CD4-positive, alpha-beta T cell treated with Interleukin-21 for 1 hour (primary cell): Measurements from ENCODE around the gene ATP13A5.

Experiments used
- DNase-seq: peaks from one replicate; pipeline ENCODE4 v3.0.0-alpha.2; 2020

ATP13A5 gene

DNA sequence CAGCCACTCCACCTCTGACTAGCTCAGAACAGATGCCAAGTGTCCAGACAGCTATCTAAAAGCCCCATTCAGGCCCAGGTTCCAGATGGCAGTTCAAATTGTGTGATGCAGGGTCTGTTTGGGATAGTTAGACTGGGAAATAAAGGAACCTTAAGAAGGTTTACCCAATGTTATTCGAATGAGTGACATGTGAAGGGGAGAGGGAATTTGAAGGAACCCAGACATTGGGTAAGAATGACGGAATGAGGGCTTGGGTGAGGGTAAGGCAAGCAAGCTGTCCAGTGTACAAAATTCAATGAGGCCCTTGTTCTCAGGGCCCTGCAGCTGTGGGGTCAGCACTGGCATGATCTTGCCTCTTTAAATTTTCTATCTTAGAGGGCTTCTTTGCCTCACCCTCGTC is 34.1 kb downstream of the ATP13A5 start:
- DNase-seq = no peak

DNA sequence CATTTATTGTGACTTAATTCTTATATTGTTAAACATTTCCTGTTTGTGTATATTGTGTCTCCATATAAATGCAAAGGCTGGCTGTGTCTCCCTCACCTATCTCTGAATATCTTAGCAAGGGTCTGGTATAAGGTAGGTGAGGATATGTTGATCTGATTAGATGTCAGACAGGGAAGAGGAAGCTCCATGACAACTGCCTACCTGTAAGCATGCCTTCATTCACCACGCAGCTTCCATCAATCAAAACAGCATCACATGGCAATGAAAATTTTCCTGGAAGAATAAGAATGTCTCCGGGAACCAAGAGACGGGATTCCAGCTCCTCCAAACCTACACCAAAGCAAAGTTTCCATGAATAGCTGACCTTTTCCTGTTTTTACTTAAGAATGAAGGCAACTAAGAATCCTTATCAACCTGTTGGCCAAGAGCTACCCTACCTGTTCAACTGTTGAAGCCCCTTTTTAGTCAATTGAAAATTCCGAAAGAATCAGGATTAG is 34.8 kb downstream of the ATP13A5 start:
- no peak for DNase-seq

GRCh38 chr3:193342551-193342950 is 36.0 kb downstream of the ATP13A5 start:
- no peak for DNase-seq

DNA sequence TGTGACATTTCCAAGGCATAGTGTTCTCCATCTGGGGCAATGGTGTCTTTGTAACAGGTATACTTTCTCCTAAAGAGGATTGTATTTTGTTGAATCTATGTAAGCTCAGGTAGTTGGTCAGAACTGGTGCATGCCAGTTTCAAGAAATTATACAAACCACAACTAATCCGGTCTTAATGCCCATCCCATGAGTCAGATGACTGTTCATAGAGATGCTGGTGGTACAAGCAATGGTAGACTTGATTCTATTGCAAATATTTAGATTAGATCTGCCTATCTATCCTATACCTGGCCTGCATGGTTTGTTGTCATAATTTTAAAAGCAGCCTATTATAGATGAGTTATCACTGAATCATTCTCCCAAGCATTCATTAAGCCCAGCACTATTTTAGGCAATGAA is 43.5 kb downstream of the ATP13A5 start:
- DNase-seq = no peak

- DNase-seq = no peak
Observed at GRCh38 chr3:193333229-193333628, 45.3 kb downstream of the ATP13A5 start.

DNA sequence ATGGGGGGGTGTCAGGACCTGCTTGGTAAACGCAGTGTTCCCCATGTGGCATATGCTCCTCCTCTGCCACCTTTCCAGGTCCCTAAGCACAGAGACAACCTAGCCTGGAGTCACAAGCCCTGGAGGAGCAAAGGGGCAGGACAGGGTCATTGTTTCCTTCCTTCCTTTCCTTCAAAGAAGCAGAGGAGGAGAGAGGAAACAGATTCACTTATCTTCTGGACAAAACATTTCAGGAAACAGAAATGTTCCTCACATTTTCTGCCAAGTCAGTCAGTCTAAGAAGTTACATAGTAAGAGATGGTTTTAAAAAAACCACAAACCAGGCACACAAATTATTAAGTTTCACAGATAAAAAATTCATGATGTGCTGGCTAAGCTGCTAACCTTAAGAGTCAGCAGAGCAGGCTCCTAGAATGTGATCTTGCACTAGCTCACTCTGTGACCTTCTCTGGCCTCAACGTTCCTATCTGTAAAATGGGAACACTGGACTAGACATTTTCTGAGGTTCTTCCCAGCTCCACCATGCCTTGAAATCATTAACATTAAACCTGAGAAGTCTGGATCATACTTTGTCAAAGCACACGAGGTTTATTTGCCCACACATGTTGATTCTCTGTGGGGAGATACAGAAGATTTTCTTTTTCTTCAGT is 47.9 kb downstream of the ATP13A5 start:
- DNase-seq = no peak

- no peak for DNase-seq
Observed at GRCh38 chr3:193317682-193318300, 60.8 kb downstream of the ATP13A5 start.

DNA sequence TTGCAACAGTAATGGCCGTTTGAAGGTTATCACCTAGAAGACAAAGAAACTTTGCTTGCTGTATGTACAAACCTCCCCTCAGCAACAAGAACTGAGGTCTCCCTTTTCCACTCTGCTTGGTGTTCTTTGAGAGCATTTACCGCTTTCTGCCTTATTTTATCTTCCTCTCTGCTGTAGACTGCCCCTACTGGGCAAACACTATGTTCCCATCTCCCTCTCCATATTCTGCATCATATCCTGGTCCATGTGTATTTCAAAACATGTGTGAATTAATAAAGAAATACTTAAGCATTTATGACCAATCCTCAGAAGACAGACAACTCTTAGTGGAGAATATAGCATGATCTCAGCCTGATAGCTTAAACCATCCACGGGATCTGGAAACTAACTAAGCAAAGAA is 64.4 kb downstream of the ATP13A5 start:
- no peak for DNase-seq

DNA sequence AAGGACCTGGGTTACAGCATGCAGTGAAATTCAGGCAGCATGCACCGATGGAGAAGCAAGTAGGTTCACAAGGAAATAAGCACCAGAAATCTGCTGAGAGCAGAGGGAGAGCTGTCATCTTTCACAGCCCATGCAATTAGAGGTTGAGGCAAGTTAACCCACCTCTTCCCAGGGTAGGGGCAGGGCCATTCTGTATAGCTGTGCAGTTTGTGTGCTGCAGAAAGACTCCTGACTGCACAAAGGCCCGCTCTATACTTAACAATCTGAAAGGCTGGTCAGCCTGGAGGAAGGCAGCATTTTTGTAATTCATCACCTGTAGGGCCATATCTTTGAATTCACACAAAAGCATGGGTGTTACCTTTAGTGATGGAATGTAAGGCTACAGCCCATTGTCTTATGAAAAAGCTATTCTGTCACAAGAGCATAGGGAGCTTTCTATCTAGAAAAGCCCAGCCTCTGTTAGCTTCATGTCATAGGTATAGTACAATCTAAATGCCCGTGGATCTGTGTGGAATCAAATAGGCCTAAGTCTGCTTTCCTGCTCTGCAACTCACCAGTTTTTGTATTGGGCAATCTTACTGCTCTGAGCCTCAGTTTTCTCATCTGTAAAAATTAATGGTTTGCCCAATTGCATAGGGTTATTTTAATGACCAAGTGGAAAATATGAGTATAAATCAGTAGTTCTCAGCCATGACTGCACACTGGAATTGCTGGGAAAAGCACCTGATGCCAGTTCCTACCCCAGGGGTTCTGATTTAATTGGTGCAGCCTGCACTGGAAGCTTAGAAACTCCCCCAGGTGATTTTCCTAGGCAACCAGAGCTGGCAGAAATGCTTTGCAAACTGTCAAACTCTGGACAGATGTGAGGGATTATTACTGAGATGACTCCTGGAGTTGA is 65.2 kb downstream of the ATP13A5 start:
- no peak for DNase-seq

- no peak for DNase-seq
Observed at GRCh38 chr3:193310914-193311723, 67.4 kb downstream of the ATP13A5 start.

GRCh38 chr3:193305356-193305755 is 73.2 kb downstream of the ATP13A5 start:
- DNase-seq = no peak

GRCh38 chr3:193301433-193301832 is 77.1 kb downstream of the ATP13A5 start:
- no peak for DNase-seq

GRCh38 chr3:193297421-193297820 is 81.1 kb downstream of the ATP13A5 start:
- DNase-seq = no peak

DNA sequence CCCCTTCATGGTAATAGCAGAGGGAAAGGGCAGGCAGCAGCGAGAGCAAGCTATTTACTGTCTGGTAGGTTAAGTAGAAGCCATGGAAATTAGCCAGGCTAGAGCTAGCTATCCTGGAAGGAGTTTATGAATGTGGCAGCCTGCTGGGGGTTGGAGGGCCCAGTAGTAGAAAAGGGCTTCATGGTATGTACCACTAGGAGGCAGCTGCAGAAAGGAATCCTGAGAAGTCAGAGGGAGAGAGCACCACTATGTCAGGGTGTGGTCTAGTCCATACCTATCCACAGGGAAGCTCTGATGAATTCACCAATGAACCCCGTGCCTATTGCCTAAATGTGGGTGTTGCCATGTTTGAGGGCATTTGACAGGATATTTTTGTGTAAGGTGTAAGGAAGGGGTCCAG is 82.6 kb downstream of the ATP13A5 start:
- DNase-seq = no peak

- DNase-seq = no peak
Observed at GRCh38 chr3:193292386-193292785, 86.2 kb downstream of the ATP13A5 start.

DNA sequence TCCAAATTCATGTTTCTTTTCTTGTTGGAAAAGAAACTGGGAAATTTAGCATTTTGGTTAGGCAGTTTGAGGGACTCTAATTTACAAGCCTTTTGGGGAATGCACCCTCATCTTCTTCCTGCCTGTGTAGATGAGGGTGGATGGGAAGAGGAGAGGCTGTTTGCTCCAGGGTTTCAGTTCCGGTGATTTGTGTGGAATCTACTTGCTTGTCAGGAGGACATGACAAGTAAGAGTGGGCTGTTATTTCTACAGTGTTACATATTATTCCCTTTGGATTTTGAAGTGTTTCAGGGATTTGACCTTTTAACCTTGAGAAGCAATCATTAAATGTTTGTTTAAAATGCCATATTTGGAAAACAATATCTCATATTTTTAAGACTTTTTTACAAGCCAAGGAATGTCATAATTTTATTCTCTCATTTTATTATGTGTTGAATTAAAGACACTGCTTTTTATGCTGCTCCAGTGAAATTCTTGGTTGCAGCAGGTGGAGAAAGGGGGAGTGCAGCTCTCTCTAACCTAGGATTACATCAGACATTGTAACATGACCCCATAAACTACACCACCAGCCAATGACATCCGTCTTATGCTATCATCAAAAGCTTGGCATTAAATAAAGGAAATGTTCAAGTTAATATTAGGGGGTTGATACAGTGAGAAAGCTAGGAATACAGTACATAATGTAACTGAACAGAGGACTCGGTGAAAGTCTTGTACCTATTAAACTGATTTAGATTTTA is 107.3 kb downstream of the ATP13A5 start:
- DNase-seq = no peak

GRCh38 chr3:193270451-193270850 is 108.1 kb downstream of the ATP13A5 start:
- no peak for DNase-seq

GRCh38 chr3:193269343-193270028 is 109.1 kb downstream of the ATP13A5 start:
- no peak for DNase-seq

- DNase-seq = no peak
Observed at GRCh38 chr3:193262707-193263106, 115.8 kb downstream of the ATP13A5 start.

DNA sequence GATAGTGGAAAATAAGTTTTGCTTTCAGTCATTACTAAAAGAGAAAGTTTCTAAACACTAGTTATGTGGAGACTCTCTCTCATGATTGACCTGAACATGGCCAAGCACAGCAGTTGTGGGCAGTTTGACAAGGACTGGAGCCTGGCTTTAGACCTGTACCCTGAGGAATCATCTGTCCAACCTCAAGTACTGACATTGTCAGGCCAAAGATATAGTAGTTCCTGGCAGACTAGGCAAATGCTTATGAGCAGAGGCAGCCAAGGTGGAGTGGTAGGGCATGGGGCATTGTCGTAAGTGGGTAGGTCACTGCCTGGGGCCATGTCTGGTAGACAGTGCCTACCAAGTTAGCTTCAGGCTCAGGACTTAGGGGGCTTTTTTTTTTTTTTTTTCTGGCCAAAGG is 116.6 kb downstream of the ATP13A5 start:
- no peak for DNase-seq

DNA sequence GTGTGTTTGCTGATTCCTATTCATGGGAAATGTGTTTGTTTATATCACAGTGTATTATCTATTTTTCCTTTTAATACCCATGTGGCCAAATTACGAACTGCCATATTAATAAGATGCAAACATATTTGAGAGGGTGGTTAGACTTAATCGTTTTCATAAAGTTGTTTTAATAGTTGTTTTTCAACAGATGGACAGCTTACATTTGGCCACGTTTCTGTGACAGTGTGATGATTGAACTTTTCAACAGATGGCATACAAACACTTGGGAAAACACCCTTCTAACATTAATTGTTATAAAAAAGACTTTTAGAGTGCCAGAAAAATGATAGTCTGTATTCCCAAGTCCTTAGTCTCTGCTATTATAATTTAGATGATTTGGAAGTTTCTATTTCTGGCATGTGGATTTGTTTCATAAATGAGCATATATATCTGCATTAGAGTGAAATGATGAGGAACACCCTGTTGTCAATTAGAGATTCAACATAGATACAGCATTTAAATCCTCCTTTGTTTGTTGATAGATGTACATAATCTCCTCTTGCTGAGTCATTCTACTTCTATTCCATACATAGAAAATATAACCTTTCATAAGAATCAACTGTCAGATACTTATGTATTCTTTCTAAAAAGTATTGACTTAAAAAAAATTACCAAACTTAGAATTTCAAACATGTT is 124.4 kb downstream of the ATP13A5 start:
- no peak for DNase-seq
